SKM-1 treated with dmso at 0.1 percent for 144 hours (cell line): ENCODE measurements around the gene USP10.
"Not testable (repeated sequence)": the region's sequence is repeated elsewhere in the genome, so short reads cannot be mapped to it uniquely, and the experiment has no call there.

Experiments used
- DNase-seq: peaks from one replicate; lab custom pipeline; 2025; ENCODE audit not compliant: unreplicated experiment; lab: John Stamatoyannopoulos, UW

USP10 gene

DNA sequence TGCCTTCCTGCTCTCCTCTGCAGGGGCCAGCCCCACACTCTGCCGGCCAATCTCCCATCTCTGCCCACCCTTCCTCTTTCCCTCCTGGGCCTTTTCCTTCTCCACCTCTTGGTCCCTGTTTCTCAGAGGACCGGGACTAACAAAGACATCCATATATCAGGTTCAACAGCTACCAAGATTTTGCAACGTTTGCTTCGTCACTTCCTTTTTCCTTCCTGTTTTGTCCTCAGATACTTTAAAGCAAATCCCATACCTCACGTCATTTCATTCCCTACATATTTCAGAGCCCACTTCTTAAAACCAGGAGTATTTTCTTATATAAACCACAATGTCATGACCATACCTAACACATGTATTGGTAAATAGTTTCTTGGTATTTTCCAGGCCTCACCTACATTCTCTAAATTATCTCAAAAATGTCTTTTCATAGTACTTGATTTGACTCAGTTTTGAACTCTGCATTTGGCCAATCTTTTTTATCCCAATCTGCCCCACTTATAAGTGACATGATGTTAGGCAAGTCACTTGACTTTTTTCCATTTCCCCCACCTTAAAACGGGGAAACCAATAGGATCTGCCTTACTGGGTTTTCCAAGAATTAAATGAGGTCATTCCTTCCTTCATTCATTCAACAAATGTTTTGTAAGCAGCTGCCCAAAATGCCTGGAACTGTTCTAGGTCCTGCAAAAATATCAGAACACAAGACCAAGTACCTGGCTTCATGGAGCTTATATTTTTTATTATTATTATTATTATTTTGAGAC lies 7.2 kb upstream of the USP10 start:
- peak; percentile 65 for DNase-seq

- DNase-seq = not testable (repeated sequence)
Measured at GRCh38 chr16:84693869-84694268, 5.9 kb upstream of the USP10 start.

GRCh38 chr16:84694980-84695379 lies 4.8 kb upstream of the USP10 start:
- DNase-seq = no peak

DNA sequence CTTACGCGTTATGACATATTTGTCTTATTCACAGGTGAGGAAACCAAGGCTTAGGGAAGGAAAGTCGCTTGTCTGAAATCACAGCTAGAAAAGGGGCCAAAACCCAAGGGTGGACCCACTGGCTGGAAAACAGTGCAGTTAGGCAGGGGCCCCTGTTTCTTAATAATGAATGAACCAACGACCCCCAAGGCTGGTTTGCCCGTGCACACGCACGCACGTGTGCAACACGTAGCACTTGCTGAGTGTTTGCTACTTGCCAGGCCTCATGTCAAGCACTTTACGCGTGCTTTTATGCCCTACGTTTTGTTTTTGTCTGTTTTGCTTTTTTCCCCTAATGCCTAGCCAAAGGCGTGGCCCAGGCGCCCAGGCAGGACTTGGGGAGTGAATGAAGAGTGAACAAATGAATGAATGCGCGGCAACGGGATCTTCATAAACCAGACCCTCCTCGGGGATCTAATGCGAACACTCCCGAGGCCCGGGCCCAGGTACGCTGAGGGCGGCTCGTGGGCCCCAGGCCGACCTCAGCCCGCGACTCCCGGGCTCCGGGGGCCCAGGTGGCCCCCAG lies 571 bp upstream of the USP10 start:
- no peak for DNase-seq

DNA sequence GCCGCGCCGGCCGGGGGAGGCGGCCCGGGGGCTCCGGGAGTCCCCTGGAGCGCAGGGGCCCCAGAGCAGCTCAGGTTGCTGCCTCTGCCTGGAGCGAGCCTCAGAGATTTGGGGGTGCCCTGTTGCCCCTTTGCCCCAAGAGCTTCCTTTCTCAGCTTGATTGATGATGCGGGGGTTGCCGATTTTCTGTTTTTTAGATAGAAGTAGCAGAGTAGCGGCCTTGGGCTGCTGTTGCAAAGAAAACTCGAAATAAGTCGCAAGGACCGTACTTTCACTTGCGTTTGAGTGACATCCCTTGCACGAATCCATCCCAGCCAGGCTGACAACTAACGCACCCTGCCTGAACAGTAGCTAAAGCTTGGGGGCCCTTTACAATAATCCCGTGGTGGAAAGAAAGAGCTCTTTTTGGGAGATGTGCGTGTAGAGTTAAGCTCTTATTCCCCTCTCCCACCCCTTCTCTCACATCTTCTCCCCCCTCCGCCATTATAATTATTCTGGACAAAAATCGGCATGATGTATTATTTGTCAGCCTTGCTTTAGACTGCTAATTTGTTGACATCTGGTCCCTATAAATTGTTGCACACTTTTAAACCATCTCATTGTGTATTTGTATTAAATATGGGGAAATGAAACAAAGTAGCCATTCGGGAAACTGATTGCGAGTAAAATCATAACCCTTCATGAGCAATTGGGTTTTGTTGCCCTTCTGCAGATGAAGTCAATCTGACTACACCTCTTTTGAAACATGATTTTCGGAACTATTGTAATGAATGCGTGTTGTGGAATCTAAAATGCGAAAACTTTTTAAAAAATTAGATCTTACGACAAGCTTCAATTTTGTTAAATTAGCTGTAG lies 873 bp downstream of the USP10 start:
- DNase-seq = no peak

GRCh38 chr16:84703681-84704080 lies 3.9 kb downstream of the USP10 start:
- no peak for DNase-seq

- DNase-seq = no peak
Measured at GRCh38 chr16:84704253-84704652, 4.5 kb downstream of the USP10 start.

DNA sequence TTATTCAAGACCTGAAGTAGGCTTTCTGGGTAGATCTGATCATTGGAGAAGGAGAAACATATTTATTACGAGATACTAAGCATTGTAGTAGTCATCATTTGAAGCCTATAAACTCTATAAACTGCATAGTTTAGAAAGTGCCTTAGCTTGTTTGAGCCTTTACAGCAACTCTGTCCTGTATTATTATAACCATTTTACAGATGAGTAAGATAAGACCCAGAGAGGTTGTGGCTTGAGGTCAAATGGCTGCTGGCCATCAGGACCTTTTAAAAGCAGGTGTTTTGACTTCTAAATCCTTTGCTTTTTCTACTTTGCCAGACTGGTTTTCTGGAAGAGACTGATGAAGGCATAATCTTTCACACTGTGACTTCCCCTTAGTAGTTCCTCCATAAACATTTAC lies 7.1 kb downstream of the USP10 start:
- no peak for DNase-seq

DNA sequence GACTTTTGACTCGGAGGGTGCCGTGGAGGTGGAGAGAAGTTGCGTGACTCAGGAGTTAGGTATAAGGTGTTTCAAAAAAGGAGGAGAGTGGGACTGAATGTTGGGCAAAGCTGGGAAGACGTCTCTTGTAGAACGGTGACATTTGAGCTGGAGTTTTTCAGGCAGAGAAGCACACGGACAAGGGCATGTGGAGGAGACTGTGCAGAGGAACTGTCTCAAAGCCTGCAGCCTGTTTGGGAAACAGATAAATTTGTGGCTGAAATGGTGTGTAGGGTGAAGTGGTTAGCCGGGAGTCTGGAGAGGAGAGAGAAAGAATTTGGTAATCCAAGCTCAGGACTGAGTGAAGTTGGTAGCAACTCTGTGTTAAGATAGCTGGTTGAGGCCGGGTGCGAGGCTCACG lies 9.8 kb downstream of the USP10 start:
- no peak for DNase-seq

DNA sequence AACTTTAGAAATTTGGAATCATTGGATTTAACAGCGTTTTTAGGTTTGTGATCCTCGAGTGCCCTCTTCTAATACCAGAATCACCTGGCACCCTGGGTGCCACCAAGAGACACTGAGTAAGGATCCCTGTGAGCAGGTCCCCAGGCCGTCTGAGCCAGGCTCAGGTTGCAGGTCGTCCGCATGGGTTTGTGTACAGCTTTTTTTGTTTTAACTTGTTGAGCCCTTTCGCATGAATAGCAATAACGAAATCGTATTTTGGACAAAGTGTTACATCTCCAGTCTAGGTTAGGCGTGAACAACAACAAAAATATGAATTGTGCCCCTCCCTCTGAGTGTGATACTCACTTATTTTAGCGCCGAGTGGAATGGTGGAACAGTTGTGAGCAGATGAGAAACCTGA lies 10.9 kb downstream of the USP10 start:
- DNase-seq = no peak

- no peak for DNase-seq
Measured at GRCh38 chr16:84712138-84712671, 12.4 kb downstream of the USP10 start.

- DNase-seq = no peak
Measured at GRCh38 chr16:84712801-84713775, 13.3 kb downstream of the USP10 start.

- DNase-seq = peak; percentile 22
Measured at GRCh38 chr16:84714028-84714427, 14.2 kb downstream of the USP10 start.

GRCh38 chr16:84715424-84715823 lies 15.6 kb downstream of the USP10 start:
- DNase-seq = no peak

- DNase-seq = no peak
Measured at GRCh38 chr16:84715854-84716253, 16.1 kb downstream of the USP10 start.

- DNase-seq = no peak
Measured at GRCh38 chr16:84716740-84717139, 16.9 kb downstream of the USP10 start.

GRCh38 chr16:84717484-84717883 lies 17.7 kb downstream of the USP10 start:
- DNase-seq = no peak

- DNase-seq = no peak
Measured at GRCh38 chr16:84720177-84720579, 20.4 kb downstream of the USP10 start.

- no peak for DNase-seq
Measured at GRCh38 chr16:84722068-84722467, 22.3 kb downstream of the USP10 start.

DNA sequence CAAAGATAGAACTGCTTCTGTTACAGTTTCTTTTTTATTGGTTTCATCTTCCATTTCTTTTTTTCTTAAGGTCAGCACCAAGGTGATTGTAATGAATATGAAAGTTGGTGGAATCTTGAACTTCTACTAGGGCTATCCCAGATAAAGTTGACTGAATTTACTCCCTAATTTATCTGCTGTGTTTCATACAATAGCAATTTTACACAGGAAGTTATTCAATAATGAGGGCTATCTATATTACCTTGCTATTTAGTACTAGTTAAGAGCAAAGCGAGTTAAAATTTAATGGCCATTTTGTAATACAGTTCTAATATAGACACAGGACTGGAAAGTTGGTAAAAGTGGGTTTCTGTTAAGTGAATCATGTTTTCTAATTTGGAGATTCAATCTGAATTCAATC lies 24.1 kb downstream of the USP10 start:
- DNase-seq = no peak
